Left renal cortex interstitium (tissue), 4 donors: Measurements from ENCODE around the gene SMG7. TPM values are rescaled to one million over a fixed set of nuclear protein-coding genes. Genes with fewer than 3 reads are reported as not detected.
A peak's percentile ranks its signal among the peaks of the same experiment; 100 is the strongest.

Source experiments
- DNase-seq, 4 donors: peaks; one replicate each; pipeline ENCODE4 v3.0.0-alpha.2; 2013; ENCODE audit warnings: low read depth in 4 of 4, low spot score in 2 of 4, missing footprints in 1 of 4
- polyA plus RNA-seq, 4 donors: library from polyadenylated mRNA; unstranded; fragments of 120-200 nt; gene quantifications; one replicate each; pipeline ENCODE4 v1.2.1, GENCODE V29; 2013; ENCODE audit not compliant: insufficient read length in 4 of 4

The SMG7 gene
- polyA plus RNA-seq, 4 donors, result 58.4 to 81.7 (median 71.4) TPM

DNA sequence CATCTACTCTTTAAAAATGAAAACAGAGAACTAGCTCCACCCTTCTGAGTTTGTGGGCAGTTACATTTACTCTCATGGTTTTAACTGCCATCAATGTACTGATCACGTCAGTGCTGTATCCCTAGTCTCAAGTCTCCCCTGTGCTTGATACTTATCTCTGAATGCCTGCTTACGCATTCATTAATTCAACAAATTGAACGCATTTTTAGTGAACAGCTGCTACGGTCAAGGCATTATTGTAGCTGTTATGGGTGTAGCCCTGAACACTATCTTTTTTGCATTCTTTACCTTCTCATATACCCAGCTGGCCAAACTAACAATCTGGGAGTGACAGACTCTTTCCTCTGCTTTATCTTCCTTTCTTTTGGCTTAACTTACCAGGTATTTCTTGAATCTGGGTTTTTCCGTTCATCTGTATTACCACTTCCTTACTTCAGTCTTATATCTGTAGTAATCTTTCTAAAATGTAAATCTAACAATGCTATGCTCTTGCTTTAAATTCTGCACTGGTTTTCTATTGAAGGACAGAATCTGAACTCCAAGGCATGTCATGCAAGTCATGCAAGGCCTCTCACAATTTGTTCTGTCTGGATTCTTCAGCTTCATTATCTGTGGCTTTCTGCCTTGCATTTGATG lies 33.3 kb downstream of the SMG7 start:
- DNase-seq, result no peak

DNA sequence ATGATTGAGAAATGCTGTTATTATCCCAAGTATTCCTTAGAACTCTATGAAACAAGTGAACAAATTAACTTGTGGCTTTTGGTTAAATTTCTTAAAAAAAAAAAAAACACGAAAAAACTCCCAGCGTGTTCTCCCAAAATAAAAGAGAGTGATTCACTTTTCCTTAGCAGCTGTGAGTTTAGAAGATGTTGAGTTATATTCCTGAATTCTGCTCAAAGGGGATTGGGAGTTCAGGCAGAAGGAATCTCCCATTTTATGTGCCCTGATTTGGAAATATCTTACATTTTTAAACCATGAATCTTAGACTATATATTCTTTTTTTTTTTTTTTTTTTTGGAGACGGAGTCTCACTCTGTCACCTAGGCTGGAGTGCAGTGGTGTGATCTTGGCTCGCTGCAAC lies 34.3 kb downstream of the SMG7 start:
- no peak for DNase-seq

DNA sequence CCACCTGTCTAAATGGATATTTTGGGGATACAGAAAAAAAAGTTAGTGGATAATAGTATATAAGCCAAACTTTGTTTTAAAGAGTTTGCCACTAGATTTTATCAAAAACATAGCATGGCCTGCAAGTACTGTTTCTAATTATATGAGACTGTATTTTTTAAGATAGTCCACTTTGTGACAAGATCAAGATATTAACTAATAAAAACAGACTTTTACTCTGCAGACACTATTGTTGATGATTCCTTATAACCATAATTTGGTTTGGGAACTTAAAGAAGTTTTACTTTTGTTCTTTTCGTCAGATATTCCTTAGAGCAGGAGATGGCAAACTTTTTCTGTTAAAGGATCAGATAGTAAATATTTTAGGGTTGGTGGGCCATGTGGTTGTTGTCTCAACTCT lies 36.4 kb downstream of the SMG7 start:
- no peak for DNase-seq

DNA sequence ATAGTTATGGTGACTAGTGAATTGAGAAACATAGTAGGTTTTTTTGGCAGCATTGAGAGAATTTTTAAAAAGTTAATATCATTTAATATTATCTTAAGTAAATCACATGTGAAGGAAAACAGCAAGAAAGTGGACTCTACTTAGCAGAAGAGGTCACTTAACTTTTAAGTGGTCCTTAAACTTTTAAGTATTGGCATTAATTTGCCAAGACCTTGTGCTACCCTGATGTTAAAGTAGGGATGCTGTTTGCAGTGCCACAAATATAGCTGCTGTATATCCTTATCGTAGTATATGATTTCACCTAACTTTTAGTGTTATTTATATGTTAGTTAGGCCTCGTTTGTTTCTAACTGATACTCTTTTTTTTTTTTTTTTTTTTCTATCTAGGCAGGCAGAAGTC lies 40.2 kb downstream of the SMG7 start:
- DNase-seq, result no peak

DNA sequence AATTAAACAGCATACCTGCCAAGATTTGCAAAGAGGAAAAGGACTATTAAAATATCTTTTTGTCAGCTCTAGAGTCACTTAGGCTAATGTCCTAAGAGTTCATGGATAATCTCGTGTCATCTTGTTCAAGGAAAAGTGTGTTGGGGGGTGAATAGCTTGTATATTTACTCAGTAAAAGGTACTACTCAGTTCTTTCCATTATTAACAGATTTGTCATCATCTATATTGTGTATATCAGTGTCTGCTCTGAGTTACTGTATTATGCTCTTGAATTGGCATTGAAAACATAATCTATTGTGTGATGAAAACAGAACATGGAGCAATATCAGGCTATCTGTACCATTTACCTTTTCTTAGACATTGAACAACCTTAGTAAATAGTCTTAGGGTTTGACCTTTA lies 41.9 kb downstream of the SMG7 start:
- DNase-seq, result no peak

DNA sequence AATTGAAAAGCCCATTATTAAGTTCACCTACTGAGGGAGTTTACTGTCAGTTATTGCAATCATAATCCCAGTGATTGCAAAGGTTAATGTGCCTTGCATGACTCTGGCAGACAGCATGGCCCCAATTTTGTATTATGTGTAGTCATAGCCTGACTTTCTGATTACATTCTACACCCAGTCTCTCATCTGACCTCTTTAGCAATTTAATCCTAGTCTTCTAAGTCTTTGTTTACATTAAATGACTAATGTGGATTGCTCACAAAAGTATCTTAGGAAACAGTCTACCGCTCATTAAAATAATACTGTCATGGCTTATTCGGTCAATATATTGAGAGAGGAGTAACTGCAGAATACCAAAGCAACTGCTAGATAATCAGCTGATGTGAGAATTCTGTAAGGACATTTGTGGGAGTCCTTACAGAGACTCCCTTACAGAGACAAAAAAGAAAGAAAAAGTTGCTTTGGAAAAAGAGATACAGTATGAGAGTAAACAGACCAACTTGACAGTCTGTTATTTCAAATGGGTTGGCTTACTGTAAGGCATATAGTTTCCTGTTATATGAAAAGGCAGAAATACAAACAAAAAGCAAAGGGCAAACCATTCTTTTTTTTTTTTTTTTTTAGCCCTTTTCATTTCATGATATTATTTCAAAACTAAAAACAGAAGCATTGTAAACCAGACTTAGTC lies 42.8 kb downstream of the SMG7 start:
- DNase-seq, result no peak

DNA sequence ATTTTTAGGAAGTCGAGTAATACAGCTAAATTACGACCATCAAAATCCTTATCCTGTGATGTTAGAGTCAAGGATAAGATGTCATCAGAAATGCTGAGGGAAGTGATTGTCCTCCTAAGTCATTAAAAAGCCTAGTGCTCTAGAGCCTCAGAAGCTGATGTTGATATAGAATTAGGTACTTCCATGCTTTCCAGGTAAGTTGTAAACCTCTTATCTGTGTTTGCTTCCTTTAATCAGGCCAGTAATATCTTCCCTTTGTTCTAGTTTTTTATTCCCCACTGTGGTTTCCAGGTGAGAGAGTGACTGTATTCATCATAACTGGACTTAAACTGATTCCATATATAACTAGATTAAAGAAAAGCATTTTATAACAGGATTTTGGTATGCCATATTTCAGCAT lies 44.4 kb downstream of the SMG7 start:
- no peak for DNase-seq

DNA sequence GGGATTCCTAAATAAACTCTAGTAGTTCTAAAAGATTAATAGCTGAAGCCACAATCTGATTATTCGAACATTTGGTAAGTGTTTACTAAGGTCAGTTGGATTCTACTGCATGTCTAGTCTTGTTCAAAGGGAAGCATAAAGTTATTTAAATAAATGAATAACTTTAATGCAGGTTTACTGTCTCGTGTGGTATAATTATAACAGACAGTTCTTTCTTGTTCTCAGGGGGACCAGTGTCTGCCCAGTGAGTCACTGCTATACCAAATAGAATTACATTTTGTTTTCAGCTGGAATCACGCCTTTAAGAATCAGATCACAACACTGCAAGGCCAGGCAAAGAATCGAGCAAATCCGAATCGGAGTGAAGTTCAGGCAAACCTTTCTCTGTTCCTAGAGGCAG lies 45.1 kb downstream of the SMG7 start:
- no peak for DNase-seq

DNA sequence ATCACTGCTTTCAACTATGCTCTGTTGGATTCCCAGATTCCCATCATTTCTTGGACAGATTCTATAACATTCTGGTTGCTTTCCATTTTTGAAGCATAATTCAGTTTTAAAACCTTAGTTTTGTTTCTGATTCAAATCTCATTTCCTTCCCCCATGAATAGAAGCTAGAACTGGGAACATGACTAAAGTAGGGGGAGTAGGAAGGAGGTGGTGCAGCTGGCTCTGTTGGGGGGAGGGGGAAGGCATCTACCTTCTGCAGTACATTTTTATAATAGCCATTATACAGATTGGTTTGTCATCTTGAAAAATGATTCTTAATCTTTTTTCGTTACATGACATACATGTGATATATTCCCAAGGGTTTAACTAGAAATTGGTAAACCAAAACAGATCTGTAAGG lies 48.1 kb downstream of the SMG7 start:
- DNase-seq, result no peak

DNA sequence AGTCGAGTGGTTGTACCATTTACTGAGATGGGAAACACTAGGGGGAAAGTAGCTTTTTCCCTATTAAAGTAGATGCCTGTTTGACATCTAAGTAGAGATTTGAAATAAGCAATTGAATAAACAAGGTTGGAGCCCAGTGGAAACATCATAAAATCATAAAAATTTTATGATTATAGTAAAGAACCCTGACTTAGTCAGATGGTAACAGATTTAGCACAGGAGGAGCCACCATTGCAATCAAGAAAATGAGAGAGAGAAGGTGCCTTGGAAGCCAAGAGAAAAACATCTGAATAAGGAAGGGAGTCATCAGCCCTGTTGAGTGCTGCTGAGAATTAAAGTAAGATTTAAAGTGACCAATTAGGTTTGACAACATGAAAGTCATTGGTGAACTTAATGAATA lies 49.8 kb downstream of the SMG7 start:
- DNase-seq, result no peak

DNA sequence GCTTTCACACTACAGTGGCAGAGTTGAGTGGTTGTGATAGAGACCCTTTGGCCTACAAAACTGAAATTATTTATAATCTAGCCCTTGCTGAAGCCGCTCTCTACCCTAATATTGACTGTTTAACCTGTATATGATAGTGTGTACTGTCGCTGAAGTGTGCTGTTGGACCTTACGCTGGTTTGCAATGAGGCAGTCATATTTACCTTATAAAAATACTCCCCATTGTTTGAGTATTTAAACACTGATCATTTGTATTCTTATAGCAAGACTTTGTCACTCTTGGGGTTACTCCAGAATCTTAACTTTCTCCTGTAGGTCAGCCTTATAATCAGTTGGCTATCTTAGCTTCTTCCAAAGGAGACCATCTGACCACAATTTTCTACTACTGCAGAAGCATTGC lies 56.3 kb downstream of the SMG7 start:
- DNase-seq, result no peak

DNA sequence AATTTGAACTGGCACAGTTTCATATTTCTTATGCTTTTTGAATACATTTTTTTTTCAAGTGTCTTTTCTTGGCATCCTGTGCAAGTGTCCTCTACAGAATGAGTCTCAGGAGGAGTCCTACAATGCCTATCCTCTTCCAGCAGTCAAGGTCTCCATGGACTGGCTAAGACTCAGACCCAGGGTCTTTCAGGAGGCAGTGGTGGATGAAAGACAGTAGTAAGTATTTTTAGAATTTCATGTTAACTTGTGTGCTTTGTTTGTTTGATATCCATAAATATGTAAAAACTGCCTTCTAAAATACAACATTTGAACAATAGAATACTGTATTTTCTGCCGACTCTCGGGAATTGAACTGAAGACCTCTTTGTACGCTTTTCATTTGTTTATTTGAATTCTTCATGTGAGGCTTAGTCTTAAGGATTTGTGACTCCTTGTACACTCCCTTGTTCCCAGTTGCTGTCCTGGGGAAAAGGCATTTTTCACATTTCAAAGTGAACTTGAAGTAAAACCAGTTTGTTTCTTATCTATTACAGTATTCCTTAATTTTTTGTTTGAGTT lies 61.4 kb downstream of the SMG7 start:
- DNase-seq, result no peak

DNA sequence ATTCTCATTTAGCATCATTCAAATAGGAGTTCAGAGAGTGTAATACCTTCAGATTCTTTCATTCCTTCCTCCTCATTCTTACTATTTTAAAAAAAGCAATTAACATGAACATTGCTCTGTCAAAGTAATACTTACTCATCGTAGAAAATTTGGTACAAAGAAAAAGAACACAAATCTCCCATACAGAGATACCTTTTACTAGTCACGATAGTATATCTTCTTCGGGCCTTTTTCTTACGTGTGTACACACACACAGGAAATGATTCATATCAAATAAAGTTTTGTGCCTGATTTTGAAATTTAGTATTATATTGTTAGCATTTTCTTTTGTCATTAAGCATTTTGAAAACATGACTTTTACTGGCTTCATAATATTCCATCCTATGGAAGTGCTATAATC lies 65.1 kb downstream of the SMG7 start:
- DNase-seq, result no peak

DNA sequence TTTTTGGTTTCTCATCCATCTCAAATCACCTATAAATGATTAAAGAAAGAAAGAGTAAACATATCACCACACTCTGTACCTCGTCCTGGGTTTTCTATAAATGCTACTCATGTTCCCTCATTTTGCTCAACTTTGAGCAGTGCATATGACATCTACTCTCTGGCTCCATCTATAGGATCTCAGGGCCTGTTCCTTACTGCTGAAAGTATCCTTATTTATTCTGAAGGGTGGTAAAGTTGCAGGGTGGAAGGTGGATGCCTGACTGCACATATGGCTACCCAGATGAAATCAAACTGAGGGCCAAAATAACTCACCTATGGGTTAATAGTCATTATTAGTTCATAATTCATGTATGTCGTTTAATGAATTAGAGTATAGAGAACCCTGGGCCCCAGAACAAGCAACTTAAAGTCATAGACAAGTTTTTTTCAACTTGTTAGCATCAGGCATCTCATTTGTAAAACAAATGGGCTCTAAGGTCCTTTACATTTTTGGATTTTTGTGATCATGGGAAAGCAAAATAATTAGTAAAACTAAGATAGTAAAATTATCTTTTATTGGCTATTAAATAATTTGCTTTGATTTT lies 71.4 kb downstream of the SMG7 start:
- peak in 3 of 4 donors; percentile 15 to 43 (median 29) for DNase-seq

DNA sequence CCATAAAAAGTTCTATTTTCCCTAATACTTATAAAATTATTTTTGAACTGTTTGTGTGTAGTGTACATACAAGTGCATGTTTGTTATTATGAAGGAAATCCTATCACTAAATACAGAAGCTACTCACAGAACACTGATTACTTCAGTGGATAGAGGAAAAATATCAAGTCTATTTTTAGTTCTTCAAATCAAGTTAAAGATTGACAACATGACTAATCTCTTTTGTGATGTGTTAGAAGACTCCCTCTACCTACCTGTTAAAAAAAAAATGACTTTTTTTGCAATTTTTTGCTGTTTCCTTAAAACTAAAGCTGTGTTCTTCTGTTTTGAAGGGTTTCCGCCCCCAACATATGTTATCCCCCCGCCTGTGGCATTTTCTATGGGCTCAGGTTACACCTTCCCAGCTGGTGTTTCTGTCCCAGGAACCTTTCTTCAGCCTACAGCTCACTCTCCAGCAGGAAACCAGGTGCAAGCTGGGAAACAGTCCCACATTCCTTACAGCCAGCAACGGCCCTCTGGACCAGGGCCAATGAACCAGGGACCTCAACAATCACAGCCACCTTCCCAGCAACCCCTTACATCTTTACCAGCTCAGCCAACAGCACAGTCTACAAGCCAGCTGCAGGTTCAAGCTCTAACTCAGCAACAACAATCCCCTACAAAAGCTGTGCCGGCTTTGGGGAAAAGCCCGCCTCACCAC lies 72.4 kb downstream of the SMG7 start:
- DNase-seq, result peak in 2 of 4 donors; percentile 19 to 21

DNA sequence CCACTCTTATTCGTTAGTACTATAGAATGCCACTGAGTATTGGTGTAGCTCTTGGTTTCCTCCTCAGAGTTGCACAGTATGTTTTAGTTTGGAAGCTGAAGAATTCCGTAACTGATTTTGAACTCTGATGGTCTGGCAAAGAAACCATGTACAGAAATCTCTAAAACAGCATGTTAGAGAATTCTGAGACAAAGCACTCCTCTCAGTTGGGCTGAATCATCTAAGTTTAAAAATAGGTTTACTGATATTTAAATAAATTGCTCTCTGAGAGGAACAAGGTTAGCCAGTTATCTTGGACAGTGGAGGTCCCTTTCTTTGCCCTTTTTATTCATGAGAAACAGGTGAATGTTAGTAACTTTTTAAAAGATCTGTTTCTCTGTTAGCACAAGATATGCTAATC lies 74.1 kb downstream of the SMG7 start:
- no peak for DNase-seq

DNA sequence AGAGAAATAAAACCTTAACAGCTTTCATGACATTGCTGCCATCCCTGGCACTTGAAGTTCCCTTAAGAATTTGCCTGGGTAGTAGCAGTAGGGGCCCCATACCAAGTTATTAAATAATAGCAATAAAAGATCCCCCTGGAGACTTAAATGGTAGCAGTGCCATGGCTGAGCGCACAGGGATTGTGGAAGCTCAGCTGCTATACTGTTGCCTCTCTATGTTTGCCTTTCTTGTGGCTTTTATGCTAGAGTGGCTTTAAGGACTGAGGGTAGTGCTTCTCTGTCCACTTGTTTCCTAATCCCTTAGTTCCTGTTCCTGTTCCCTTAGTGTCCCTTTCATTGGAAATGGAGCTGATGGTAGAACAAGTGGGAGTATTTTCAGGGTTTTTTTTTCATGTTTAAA lies 75.8 kb downstream of the SMG7 start:
- no peak for DNase-seq

DNA sequence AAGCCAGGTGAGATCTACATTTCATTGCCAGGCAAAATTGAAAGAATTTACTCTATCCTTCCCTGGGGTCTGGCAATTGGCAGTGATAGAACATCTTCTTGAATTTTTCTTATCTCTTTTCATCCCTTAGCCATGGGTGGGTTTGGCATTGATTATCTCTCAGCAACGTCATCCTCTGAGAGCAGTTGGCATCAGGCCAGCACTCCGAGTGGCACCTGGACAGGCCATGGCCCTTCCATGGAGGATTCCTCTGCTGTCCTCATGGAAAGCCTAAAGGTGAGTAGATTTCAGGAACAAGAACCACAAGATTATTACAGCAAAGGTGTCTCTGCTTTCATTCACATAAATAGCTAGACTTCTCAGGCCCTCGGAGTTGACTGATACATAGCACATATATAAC lies 78.6 kb downstream of the SMG7 start:
- no peak for DNase-seq

DNA sequence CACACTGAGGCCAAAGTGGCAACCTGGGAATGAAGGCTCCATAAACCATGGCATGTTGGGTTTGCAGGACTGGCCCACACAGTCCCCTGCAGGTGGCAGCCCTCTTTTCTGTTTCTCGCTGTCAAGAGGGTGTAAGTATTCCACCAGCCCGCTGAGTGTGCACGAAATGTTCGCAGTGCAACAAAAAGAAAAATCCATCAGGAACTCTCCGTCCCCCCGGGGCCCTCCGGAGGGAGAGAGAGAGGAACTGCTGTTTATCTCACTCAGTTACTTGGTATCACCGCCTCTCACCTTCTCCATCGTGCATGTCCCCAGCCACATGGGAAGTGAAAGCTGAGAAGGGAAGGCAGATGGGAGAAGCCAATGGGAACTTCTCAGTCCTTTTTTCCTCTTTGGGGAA lies 79.6 kb downstream of the SMG7 start:
- DNase-seq, result no peak

DNA sequence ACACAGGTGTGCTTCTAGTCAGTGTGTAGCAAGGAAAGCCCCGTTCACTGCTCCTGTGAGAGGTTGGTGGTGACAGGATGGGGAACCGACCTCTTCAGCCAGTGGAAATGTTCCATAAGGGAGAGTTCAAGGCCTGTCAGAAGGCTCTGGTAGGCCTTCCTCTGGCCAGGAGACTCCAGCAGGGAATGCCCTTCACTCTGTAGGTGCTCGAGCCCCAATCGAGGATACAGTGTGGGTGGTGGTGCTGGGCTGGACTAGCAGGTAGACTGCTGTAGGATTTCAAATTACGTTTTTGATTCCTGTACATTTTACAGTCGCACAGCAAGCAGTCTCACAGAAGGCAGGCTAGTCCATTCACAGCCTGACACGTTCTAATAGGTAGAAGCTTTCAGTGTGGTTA lies 80.1 kb downstream of the SMG7 start:
- DNase-seq, result no peak

DNA sequence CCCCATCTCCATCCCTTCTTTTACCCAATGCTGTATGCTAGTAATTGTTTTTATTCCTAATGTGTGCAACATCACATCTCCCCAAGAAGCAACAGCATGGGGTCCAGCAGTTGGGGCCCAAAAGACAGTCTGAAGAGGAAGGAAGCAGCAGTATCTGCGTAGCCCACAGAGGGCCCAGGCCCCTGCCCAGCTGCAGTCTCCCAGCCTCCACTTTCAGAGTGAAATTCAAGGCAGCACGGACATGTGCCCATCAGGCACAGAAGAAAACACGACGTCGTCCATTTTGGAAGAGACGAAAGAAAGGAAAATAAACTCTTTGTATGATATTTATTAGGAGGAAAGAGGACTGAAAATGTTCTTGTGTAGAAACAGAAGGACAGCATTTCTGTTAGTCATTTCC lies 80.6 kb downstream of the SMG7 start:
- no peak for DNase-seq
